Jurkat, Clone E6-1 (cell line): Measurements from ENCODE around the gene GSTO1. TPM values are rescaled to one million over a fixed set of nuclear protein-coding genes. Genes with fewer than 3 reads are reported as not detected.
A peak's percentile ranks its signal among the peaks of the same experiment; 100 is the strongest.
"Not testable (repeated sequence)": the region's sequence is repeated elsewhere in the genome, so short reads cannot be mapped to it uniquely, and the experiment has no call there.

ENCODE experiments used
- DNase-seq: peaks from one replicate; pipeline ENCODE4 v3.0.0-alpha.2; 2011; ENCODE audit warnings: low read depth, low spot score
- H3K4me3 ChIP-seq: 2 replicates; pipeline ENCODE4 v1.5.1; 2011; ENCODE audit warnings: mild to moderate bottlenecking, low read length, control low read depth, moderate library complexity
- polyA plus RNA-seq: library from polyadenylated mRNA; unstranded; fragments of >200 nt; gene quantifications from one replicate; pipeline ENCODE4 v1.2.1, GENCODE V29; 2012; ENCODE audit warnings: missing spikeins; ENCODE audit not compliant: insufficient read length, insufficient read depth

GSTO1 gene
- 245 TPM for polyA plus RNA-seq

- peak; percentile 65 for DNase-seq
- H3K4me3 ChIP-seq = peak within 1 kb of the TSS; percentile 86
Measured at GRCh38 chr10:104254493-104255310, at the start of gene GSTO1. TSS of gene GSTO1 (plus strand) at chr10:104254892. CDS start at chr10:104254929, 37 bp downstream.

- no peak overlapping the region for H3K4me3 ChIP-seq
- DNase-seq = no peak
Measured at GRCh38 chr10:104208730-104209129, 46.0 kb upstream of the GSTO1 start.

- H3K4me3 ChIP-seq = no peak overlapping the region
- peak; percentile 21 for DNase-seq
Measured at GRCh38 chr10:104209575-104210198, 45.0 kb upstream of the GSTO1 start.

GRCh38 chr10:104216631-104217030, 38.1 kb upstream of the GSTO1 start:
- H3K4me3 ChIP-seq = no peak overlapping the region
- no peak for DNase-seq

- no peak overlapping the region for H3K4me3 ChIP-seq
- no peak for DNase-seq
Measured at GRCh38 chr10:104218751-104219150, 35.9 kb upstream of the GSTO1 start.

GRCh38 chr10:104220522-104220921, 34.2 kb upstream of the GSTO1 start:
- H3K4me3 ChIP-seq = no peak overlapping the region
- no peak for DNase-seq

GRCh38 chr10:104223304-104223703, 31.4 kb upstream of the GSTO1 start:
- no peak for DNase-seq
- no peak overlapping the region for H3K4me3 ChIP-seq

GRCh38 chr10:104230490-104230889, 24.2 kb upstream of the GSTO1 start:
- no peak overlapping the region for H3K4me3 ChIP-seq
- no peak for DNase-seq

GRCh38 chr10:104231784-104232612, 22.7 kb upstream of the GSTO1 start, which contains the start of gene CFAP43:
TSS of gene CFAP43 (minus strand) at chr10:104232364. CDS start at chr10:104232246, 118 bp downstream.
- peak within 1 kb of the TSS; percentile 61 for H3K4me3 ChIP-seq
- DNase-seq = peak; percentile 85

GRCh38 chr10:104232613-104233102, 22.0 kb upstream of the GSTO1 start:
- H3K4me3 ChIP-seq = peak overlapping the region; percentile 61
- DNase-seq = no peak

- H3K4me3 ChIP-seq = no peak overlapping the region
- DNase-seq = no peak
Measured at GRCh38 chr10:104233817-104234216, 20.9 kb upstream of the GSTO1 start.

GRCh38 chr10:104234934-104235333, 19.8 kb upstream of the GSTO1 start:
- H3K4me3 ChIP-seq = no peak overlapping the region
- no peak for DNase-seq

GRCh38 chr10:104235801-104236200, 18.9 kb upstream of the GSTO1 start:
- DNase-seq = no peak
- no peak overlapping the region for H3K4me3 ChIP-seq

GRCh38 chr10:104240078-104240477, 14.6 kb upstream of the GSTO1 start:
- no peak overlapping the region for H3K4me3 ChIP-seq
- DNase-seq = no peak

- no peak overlapping the region for H3K4me3 ChIP-seq
- no peak for DNase-seq
Measured at GRCh38 chr10:104242545-104242944, 12.1 kb upstream of the GSTO1 start.

- not testable (repeated sequence) for DNase-seq, H3K4me3 ChIP-seq
Measured at GRCh38 chr10:104243009-104243408, 11.7 kb upstream of the GSTO1 start.

GRCh38 chr10:104243512-104243911, 11.2 kb upstream of the GSTO1 start:
- no peak overlapping the region for H3K4me3 ChIP-seq
- no peak for DNase-seq

GRCh38 chr10:104245066-104245632, 9.5 kb upstream of the GSTO1 start:
- H3K4me3 ChIP-seq = no peak overlapping the region
- DNase-seq = no peak

GRCh38 chr10:104246976-104247375, 7.7 kb upstream of the GSTO1 start:
- H3K4me3 ChIP-seq = no peak overlapping the region
- DNase-seq = no peak
